NCI-H146 treated with DMSO at 0.1 percent for 48 hours (cell line): ENCODE data around the gene ZNF536.

ENCODE experiments used
- DNase-seq: peaks from one replicate; lab custom pipeline; 2025; ENCODE audit not compliant: unreplicated experiment; lab: John Stamatoyannopoulos, UW

ZNF536 gene

DNA sequence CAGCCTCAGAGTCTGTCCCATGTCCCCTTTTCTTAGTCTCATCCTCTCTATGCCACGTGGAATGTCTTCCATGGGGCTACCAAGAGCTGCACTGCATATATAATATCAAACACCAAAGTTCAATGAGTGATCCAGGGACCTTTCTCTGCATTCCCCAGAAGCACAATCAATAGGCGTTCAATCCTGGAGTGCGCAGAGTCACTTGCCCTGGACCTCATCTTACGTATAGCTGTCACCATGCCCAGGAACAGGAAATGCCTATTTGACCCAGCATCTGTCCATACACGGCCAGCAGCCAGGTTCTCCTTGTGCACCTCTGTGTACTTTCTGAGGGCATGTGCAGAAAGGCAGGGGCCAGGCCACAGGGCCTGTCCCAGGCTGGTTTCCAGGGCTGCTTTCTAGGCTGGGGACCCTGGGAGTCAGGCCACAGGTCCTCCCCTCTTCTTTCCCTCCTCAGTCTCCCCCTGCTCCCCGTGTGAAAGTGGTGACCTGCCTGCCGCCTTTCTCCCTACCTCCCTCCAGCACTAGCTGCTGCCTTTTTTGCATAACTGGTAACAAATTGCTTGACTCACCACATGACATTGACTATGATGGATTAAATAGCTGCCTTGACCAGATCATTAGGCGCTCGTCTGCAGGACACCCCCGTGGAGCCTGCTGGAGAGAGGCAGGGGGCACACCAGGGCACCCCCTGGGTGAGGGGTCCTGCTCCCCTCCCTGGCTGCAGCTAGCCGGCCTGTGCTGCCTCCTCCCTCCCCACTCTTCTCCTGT lies 222.0 kb downstream of the ZNF536 start:
- DNase-seq, result no peak

DNA sequence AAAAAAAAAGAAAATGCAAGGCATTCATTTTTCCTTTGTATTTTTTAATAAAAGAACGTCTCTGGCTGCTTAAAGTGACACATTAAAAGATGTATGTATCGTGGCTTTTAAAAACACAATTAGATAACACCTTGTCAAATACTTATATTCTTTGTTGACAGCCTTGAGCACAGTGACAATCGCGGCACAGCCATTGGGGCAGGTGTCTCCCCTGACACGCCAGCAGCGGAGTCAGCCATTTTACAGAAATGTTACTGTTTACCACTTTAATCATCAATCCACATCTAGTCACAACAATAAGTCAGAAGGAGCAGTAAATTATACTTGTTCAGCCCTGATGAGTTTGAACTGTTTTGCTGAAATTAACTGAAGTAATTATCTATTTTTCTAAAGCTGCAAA lies 224.1 kb downstream of the ZNF536 start:
- DNase-seq, result no peak

DNA sequence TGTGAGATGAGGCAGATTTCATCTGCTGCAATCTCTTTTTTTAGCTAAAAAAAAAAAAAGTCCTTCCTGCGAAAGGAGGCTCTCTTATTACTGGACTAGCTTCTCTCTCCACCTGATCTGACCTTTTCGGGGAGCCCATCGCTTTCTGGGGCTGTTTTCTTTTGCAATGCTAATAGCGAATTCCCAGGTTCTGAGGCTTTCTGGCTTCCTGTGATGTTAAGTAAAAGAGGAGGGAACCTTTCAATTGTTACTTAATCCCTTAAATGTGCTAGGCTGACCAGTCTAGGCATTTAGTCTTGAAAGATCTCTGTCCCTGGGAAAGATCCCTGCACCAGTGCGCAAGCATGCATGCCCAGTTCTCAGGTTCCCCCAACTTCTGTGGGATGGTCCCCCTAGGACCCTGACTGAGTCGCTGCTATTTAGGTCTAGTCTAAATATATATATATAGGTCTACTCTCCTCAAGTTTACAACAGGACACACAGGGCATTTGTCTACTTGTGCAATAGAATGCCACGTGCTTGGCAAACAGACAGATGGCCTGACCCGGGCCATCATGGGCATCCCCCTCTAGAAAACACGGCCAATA lies 224.7 kb downstream of the ZNF536 start:
- DNase-seq, result no peak

DNA sequence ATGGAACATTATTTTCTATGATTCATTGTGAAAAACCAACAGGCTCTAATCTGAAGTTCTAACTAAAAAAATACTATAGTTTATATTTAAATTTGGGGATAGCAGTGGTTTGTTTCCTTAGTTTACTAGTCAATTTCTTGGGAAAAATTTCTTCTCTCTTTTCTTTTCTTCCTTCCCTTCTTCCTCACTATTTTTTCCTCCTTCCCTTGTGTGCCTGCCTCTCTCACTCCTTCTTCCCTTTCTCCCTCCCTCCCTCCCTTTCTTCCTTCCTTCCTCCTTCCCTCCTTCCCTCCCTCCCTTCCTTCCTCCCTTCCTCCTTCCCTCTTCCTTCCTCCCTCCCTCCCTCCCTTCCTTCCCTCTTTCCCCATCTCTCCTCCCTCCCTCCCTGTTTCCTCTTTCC lies 226.5 kb downstream of the ZNF536 start:
- no peak for DNase-seq

DNA sequence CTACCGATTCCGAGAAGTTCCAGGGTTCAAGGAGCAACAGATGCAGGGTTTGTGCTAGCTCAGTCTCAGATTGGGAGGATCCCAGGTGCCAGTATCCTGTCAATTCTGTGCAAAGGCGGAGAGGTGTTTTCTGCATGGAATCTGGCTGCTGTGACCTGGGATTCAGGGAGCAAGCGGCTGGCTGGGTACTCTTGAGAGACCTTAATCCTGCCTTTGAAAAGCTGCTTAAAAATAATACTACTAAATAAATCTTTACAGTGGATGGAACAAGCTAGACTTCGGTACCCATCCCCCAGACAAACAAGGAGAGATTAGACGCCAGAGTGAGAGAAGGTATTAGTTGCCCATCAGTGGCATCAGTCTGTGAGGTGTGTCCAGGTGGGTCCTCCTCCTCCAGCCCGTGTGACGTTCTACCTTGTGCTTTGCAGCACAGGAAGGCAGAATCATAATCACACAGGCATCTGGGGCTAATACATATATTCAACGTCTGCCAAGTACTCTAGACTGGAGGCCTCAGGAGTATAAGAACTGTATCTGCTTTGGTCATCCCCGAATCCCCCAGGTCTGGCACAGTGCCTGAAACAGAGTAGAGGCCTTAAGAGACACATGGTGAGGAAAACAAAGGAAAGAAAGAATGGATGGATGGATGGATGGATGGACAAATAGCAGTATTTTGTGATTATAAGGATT lies 230.6 kb downstream of the ZNF536 start:
- no peak for DNase-seq

DNA sequence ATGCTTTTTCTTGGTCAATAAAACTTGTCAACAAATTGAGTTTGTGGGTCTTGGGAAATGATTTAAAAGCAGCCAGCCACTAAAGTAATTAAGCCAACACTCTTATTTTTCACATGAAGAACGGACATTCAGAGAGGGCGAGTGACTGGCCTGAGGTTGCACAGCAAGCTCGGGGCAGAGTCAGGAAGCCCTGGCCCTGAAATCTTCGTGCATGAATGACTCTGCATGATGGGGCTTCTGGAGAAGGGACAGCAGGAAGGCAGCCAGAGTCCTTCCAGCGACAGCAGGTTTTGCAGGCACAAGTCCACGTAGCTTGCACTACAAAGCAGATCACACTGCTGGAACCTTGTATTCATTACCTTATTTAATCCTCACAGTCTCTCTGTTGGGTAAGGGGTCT lies 232.5 kb downstream of the ZNF536 start:
- DNase-seq, result no peak

DNA sequence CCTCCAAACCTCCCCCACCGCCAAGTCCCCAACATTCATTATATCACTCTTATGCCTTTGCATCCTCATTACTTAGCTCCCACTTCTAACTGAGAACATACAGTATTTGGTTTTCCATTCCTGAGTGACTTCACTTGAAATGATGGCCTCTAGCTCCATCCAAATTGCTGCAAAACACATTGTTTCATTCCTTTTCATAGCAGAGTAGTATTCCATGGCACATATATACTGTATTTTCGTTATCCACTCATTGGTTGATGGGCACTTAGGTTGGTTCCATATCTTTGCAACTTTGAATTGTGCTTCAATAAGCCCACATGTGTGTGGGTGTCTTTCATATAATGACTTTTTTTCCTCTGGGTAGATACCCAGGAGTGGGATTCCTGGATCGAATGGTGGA lies 233.1 kb downstream of the ZNF536 start:
- DNase-seq, result no peak

DNA sequence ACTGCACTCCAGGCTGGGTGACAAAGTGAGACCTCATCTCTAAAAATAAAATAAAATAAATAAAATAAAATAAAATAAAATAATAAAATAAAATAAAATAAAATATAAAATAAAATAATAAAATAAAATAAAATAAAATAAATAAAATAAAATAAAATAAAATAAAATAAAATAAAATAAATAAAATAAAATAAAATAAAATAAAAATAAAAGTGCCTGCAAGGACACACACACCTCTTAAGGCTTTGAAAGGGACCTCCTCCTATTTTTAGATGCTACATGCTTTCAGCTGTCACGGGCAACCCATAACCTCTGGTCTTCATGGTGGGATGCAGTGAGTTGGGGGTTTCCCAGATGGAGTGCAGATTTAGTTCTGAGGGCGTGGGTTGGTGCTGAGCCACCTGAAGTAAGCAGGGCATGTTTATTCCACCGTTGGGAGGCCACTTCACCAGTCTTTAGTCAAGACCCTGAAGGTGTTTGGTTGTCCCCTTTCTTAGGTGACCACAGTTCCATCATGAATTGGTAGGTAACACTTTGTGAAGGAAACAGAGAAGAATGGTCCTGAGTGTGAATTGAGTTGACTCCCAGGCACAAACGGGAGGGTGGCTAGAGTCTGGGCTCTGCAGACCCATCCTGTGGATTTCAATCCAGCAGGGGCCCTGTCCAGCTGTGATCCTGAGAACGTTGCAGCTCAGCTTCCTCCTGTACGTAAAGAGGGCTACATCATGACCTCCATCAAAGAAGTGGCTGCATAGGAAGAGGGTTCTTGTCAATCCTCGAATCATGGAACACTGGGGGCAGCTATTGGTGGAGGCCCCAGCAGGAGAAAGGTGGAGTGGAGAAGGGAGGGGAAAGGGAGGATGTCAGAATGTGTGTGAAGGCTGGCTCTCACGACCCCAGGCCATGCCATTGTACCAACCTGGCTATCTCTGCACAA lies 234.2 kb downstream of the ZNF536 start:
- DNase-seq, result no peak
